ENCODE measurements around the gene PIGC.

GRCh38 chr1:172486805-172487454 is 43.1 kb upstream of the PIGC start:
- TF ChIP-seq CTCF (IDR thresholded peaks at IDR 0.05) (no peak), POLR2A (IDR thresholded peaks at IDR 0.05) (no peak), EP300 (IDR thresholded peaks at IDR 0.05) (no peak), POLR2AphosphoS5 (IDR thresholded peaks at IDR 0.05) (no peak)
